Measurements from ENCODE around the gene UROS.

Gene UROS

DNA sequence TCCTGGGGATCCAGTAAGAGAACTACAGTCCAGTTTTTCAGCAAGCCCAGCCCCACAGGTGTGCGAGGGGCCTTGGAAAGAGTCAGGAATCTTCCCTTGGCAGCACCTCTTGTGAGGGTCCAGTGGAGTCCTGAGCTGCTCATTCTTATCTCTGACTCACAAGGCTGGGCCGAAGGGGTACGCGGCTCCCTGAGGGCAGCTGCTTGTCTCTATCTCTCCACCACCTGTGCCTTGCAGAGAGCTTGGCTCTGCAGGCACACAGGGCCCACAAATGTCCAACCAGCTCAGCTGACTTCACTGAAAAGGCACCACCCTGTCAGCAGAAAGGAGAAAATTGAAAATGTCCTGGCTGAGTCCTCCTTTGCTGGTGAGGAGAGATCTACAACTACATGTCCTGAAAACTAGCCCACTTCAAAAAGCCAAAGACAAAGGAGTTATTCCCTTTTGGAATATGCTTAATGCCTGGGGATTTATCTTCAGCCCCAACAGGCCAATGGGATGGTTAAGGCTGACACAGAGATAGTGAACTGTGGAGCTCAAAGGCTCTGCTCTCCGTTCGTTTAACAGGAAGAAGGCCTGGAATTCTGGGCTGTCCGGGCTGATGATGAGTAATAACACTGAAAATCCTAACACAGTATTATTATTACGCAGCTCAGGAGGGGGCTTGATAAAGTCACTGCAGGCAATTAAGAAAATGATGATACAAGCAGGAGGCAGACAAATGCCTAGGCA, 23.4 kb downstream of the UROS start:
- no CpG with 5 or more reads among the region's 8 CpGs for WGBS (ENCODE audit: extremely low coverage, insufficient coverage, low lambda C conversion rate)
- no peak overlapping the region for H3K4me3 ChIP-seq (ENCODE audit: low read length)
- no peak overlapping the region for H4K8ac ChIP-seq (ENCODE audit: low read depth, low read length)
- no peak overlapping the region for H3K23ac ChIP-seq (ENCODE audit: low read length)
- no peaks in the 10 kb centered on the region for H3K79me1 ChIP-seq (ENCODE audit: low read length)
- H2BK15ac ChIP-seq (replicated peaks; ENCODE audit: low read depth): no peak overlapping the region
- no peak overlapping the region for H3K9ac ChIP-seq (ENCODE audit: low read length)
- H4K5ac ChIP-seq (ENCODE audit: low read length): no peak overlapping the region
- no peak overlapping the region for H3K18ac ChIP-seq (ENCODE audit: low read length)
- no peak overlapping the region for H2BK120ac ChIP-seq (ENCODE audit: low read depth, low read length)
- H3K4ac ChIP-seq (ENCODE audit: low read depth, low read length): no peak overlapping the region
- no peak overlapping the region for H3K4me2 ChIP-seq (ENCODE audit: low read length)
- H3K79me2 ChIP-seq (ENCODE audit: control insufficient read depth, insufficient read depth, low read length): no peaks in the 10 kb centered on the region
- H3K4me1 ChIP-seq (ENCODE audit: control insufficient read depth, low read depth, low read length): no peaks in the 10 kb centered on the region
- no peaks in the 10 kb centered on the region for H3K27me3 ChIP-seq (ENCODE audit: insufficient read depth, low read length, poor library complexity)
- DNase-seq: no peak
- H3K36me3 ChIP-seq (ENCODE audit: control insufficient read depth, insufficient read depth, low read length): no peaks in the 10 kb centered on the region
- no peak overlapping the region for H2AK5ac ChIP-seq (ENCODE audit: low read length)
- H3K56ac ChIP-seq (ENCODE audit: low read length): no peak overlapping the region
- no peak overlapping the region for H3K27ac ChIP-seq (ENCODE audit: low read depth, low read length)
- no peak overlapping the region for H2BK5ac ChIP-seq (ENCODE audit: low read length)

DNA sequence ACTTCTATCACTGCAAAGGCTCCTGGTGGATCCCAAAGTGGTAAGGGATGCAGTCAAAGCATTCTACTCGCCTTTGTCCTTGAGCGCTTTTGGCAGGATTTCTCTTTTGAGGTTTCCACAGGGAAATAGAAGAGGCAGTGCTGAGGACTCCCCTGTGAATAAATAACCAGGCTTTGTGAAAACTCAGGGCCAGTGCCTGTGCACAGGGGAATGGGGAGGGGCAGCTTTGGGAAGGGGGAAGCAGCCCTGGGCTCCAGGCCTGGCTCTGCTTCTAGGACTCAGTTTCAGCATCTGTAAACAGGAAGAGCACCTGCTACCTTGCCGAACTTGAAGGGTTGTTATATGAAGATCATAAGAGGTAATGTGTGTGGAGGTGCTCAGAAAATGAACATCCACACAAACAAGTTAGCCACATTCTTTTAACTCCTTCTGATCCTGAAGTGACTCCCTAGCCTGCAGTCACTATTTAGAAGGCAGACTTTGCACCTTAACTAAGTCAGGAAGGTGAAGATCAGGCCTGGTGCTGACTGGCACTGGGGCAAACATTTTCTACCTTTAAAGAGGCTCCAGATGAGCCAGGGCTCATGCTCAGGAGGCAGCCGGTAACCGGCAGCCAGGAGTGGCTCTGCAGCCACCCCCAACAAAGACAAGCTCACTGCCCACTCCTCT, 24.9 kb downstream of the UROS start:
- no peak for DNase-seq

DNA sequence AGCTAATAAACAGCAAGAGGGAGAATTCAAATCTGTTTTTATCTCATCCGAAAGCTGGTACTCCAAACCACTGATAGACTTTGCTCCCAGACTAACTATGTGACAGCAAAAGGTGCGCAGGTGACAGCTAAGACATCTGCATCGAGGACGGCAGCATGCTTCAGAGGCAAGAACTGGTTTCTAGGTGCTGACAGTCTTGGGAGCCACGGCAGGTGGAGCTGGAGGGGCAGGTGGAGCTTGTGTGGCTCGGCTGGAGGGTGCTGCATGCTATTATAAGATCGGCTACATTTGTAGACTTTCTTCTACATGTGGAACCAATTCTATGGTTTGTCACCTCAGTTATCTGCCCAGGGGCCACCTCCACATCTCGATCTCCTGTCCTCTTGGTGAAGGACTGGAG, 25.6 kb downstream of the UROS start:
- Histone ChIP-seq H4K5ac (ENCODE audit: low read length) (no peak overlapping the region), H3K18ac (ENCODE audit: low read length) (no peak overlapping the region), H2AK5ac (ENCODE audit: low read length) (no peak overlapping the region), H3K27ac (ENCODE audit: low read depth, low read length) (no peak overlapping the region), H3K4me3 (ENCODE audit: low read length) (no peak overlapping the region), H2BK5ac (ENCODE audit: low read length) (no peak overlapping the region), H3K79me2 (ENCODE audit: control insufficient read depth, insufficient read depth, low read length) (no peaks in the 10 kb centered on the region), H4K8ac (ENCODE audit: low read depth, low read length) (no peak overlapping the region), H3K79me1 (ENCODE audit: low read length) (no peaks in the 10 kb centered on the region), H3K23ac (ENCODE audit: low read length) (no peak overlapping the region), H3K56ac (ENCODE audit: low read length) (no peak overlapping the region), H3K4ac (ENCODE audit: low read depth, low read length) (no peak overlapping the region), H3K4me1 (ENCODE audit: control insufficient read depth, low read depth, low read length) (no peaks in the 10 kb centered on the region), H2BK120ac (ENCODE audit: low read depth, low read length) (no peak overlapping the region), H3K36me3 (ENCODE audit: control insufficient read depth, insufficient read depth, low read length) (peaks cover 2% of the 10 kb centered on the region), H2BK15ac (replicated peaks; ENCODE audit: low read depth) (no peak overlapping the region), H3K9ac (ENCODE audit: low read length) (no peak overlapping the region), H3K4me2 (ENCODE audit: low read length) (no peak overlapping the region), H3K27me3 (ENCODE audit: insufficient read depth, low read length, poor library complexity) (no peaks in the 10 kb centered on the region)
- no peak for DNase-seq
- WGBS (ENCODE audit: extremely low coverage, insufficient coverage, low lambda C conversion rate): no CpG with 5 or more reads among the region's 8 CpGs

More for the DNA sequence above, 24.9 kb downstream of the UROS start:
- Histone ChIP-seq H3K36me3 (ENCODE audit: control insufficient read depth, insufficient read depth, low read length) (peaks cover 2% of the 10 kb centered on the region), H3K4ac (ENCODE audit: low read depth, low read length) (no peak overlapping the region), H4K8ac (ENCODE audit: low read depth, low read length) (no peak overlapping the region), H3K27me3 (ENCODE audit: insufficient read depth, low read length, poor library complexity) (no peaks in the 10 kb centered on the region), H2BK120ac (ENCODE audit: low read depth, low read length) (no peak overlapping the region), H3K27ac (ENCODE audit: low read depth, low read length) (no peak overlapping the region), H3K79me2 (ENCODE audit: control insufficient read depth, insufficient read depth, low read length) (no peaks in the 10 kb centered on the region), H4K5ac (ENCODE audit: low read length) (no peak overlapping the region), H2BK5ac (ENCODE audit: low read length) (no peak overlapping the region), H3K4me3 (ENCODE audit: low read length) (no peak overlapping the region), H3K9ac (ENCODE audit: low read length) (no peak overlapping the region), H3K23ac (ENCODE audit: low read length) (no peak overlapping the region), H3K4me1 (ENCODE audit: control insufficient read depth, low read depth, low read length) (no peaks in the 10 kb centered on the region), H2BK15ac (replicated peaks; ENCODE audit: low read depth) (no peak overlapping the region), H2AK5ac (ENCODE audit: low read length) (no peak overlapping the region), H3K18ac (ENCODE audit: low read length) (no peak overlapping the region), H3K4me2 (ENCODE audit: low read length) (no peak overlapping the region), H3K56ac (ENCODE audit: low read length) (no peak overlapping the region), H3K79me1 (ENCODE audit: low read length) (no peaks in the 10 kb centered on the region)
- WGBS (ENCODE audit: extremely low coverage, insufficient coverage, low lambda C conversion rate): no CpG with 5 or more reads among the region's 5 CpGs

DNA sequence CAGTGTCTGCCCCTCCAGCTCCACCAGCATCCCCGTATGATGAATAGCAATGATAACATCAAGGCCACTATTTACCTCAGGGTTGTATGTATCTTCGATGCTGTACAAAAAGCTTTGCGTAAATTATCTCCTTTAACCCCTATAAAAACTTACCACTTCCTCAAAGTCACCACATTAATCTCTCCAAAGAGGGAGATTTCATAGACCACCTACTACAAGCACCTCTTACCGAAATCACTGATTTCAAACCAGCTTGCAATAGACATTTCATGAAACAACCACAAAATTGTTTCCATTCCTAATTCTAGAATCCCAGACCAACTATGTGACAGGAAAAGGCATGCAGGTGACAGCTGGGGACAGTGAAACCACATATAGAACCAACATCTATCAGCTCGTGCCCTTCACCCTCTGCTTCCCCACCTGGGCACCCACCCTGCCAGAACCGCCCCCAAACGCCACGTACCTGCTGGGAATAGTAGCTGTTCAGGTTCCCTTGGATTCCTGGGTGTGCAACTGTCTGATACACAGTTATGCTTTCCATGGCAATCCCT, 27.3 kb downstream of the UROS start:
- no peak overlapping the region for H2BK5ac ChIP-seq (ENCODE audit: low read length)
- no peak overlapping the region for H2AK5ac ChIP-seq (ENCODE audit: low read length)
- H3K79me1 ChIP-seq (ENCODE audit: low read length): no peaks in the 10 kb centered on the region
- no peak overlapping the region for H4K5ac ChIP-seq (ENCODE audit: low read length)
- no peak overlapping the region for H3K27ac ChIP-seq (ENCODE audit: low read depth, low read length)
- no peaks in the 10 kb centered on the region for H3K4me1 ChIP-seq (ENCODE audit: control insufficient read depth, low read depth, low read length)
- H3K79me2 ChIP-seq (ENCODE audit: control insufficient read depth, insufficient read depth, low read length): no peaks in the 10 kb centered on the region
- H3K18ac ChIP-seq (ENCODE audit: low read length): no peak overlapping the region
- H3K36me3 ChIP-seq (ENCODE audit: control insufficient read depth, insufficient read depth, low read length): peaks cover 2% of the 10 kb centered on the region
- no peak overlapping the region for H3K23ac ChIP-seq (ENCODE audit: low read length)
- WGBS (ENCODE audit: extremely low coverage, insufficient coverage, low lambda C conversion rate): 100% methylated on average over 1 of the region's 8 CpGs
- no peak overlapping the region for H3K4me3 ChIP-seq (ENCODE audit: low read length)
- no peak overlapping the region for H3K4ac ChIP-seq (ENCODE audit: low read depth, low read length)
- no peak overlapping the region for H3K4me2 ChIP-seq (ENCODE audit: low read length)
- H3K56ac ChIP-seq (ENCODE audit: low read length): no peak overlapping the region
- no peak for DNase-seq
- no peak overlapping the region for H4K8ac ChIP-seq (ENCODE audit: low read depth, low read length)
- no peaks in the 10 kb centered on the region for H3K27me3 ChIP-seq (ENCODE audit: insufficient read depth, low read length, poor library complexity)
- no peak overlapping the region for H2BK15ac ChIP-seq (replicated peaks; ENCODE audit: low read depth)
- no peak overlapping the region for H2BK120ac ChIP-seq (ENCODE audit: low read depth, low read length)
- no peak overlapping the region for H3K9ac ChIP-seq (ENCODE audit: low read length)

DNA sequence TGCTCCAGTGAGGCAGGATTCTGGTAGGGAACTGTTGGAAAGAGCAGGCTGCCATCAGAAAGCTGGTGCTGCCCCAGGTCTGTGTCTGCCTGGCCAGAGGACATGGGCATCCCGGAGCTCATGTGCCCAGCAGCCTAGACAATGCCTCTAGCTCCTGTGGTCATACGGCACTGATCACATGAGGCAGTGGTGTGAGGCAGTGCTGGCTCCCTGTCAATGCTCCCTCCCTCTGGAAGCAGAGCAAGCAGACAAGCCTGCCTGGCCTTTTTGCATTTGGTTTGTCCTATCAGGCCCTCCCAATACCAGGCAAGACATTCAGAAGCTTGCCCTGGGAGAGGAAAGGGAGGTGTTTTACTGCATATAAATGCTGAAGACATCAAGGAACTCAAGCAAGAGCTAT, 27.9 kb downstream of the UROS start:
- WGBS (ENCODE audit: extremely low coverage, insufficient coverage, low lambda C conversion rate): no CpG with 5 or more reads among the region's 2 CpGs

More for the DNA sequence above, 27.9 kb downstream of the UROS start:
- Histone ChIP-seq H3K36me3 (ENCODE audit: control insufficient read depth, insufficient read depth, low read length) (peaks cover 2% of the 10 kb centered on the region), H3K4me2 (ENCODE audit: low read length) (no peak overlapping the region), H3K4me1 (ENCODE audit: control insufficient read depth, low read depth, low read length) (no peaks in the 10 kb centered on the region), H2BK120ac (ENCODE audit: low read depth, low read length) (no peak overlapping the region), H3K18ac (ENCODE audit: low read length) (no peak overlapping the region), H2BK15ac (replicated peaks; ENCODE audit: low read depth) (no peak overlapping the region), H3K79me1 (ENCODE audit: low read length) (no peaks in the 10 kb centered on the region), H2BK5ac (ENCODE audit: low read length) (no peak overlapping the region), H3K4ac (ENCODE audit: low read depth, low read length) (no peak overlapping the region), H3K4me3 (ENCODE audit: low read length) (no peak overlapping the region), H3K27me3 (ENCODE audit: insufficient read depth, low read length, poor library complexity) (no peaks in the 10 kb centered on the region), H3K27ac (ENCODE audit: low read depth, low read length) (no peak overlapping the region), H2AK5ac (ENCODE audit: low read length) (no peak overlapping the region), H3K79me2 (ENCODE audit: control insufficient read depth, insufficient read depth, low read length) (no peaks in the 10 kb centered on the region), H3K9ac (ENCODE audit: low read length) (no peak overlapping the region), H4K5ac (ENCODE audit: low read length) (no peak overlapping the region), H3K56ac (ENCODE audit: low read length) (no peak overlapping the region), H4K8ac (ENCODE audit: low read depth, low read length) (no peak overlapping the region), H3K23ac (ENCODE audit: low read length) (no peak overlapping the region)
- no peak for DNase-seq
